HL-60 (cell line): Measurements from ENCODE around the gene BRSK2.

Experiments
- DNase-seq, 2 experiments: peaks; one replicate each; pipeline ENCODE4 v3.0.0-alpha.2; 2010 to 2020; ENCODE audit warnings: low read depth in 1 of 2, low spot score in 1 of 2
- H3K27ac ChIP-seq: fragments of 250-450 bp; sonication (Bioruptor Pico); replicated peaks from 2 replicates; pipeline ENCODE4 v1.5.1; 2020; ENCODE audit warnings: mild to moderate bottlenecking, moderate library complexity
- H3K27me3 ChIP-seq: fragments of 250-450 bp; sonication (Bioruptor Pico); 2 replicates; pipeline ENCODE4 v1.5.1; 2021; ENCODE audit warnings: mild to moderate bottlenecking, moderate library complexity; ENCODE audit not compliant: insufficient read depth, poor library complexity, severe bottlenecking
- H3K4me3 ChIP-seq: replicated peaks from 2 replicates; pipeline ENCODE4 v1.5.1; 2011; ENCODE audit warnings: mild to moderate bottlenecking, control low read depth, low read length; ENCODE audit not compliant: insufficient read depth
- CTCF ChIP-seq: IDR thresholded peaks from one replicate; pipeline ENCODE4 v1.5.1; 2011; ENCODE audit warnings: low read length, control low read depth, inconsistent platforms; ENCODE audit not compliant: insufficient read depth
- GABPA ChIP-seq: IDR thresholded peaks from 2 replicates; pipeline ENCODE4 v1.6.1; 2012; ENCODE audit warnings: low read depth
- POLR2AphosphoS5 ChIP-seq: IDR thresholded peaks from 2 replicates; pipeline ENCODE4 v1.6.1; 2012; ENCODE audit warnings: low read depth
- REST ChIP-seq: IDR thresholded peaks from 2 replicates; pipeline ENCODE4 v1.6.1; 2012; ENCODE audit warnings: low read depth; ENCODE audit not compliant: insufficient replicate concordance
- SPI1 ChIP-seq: IDR thresholded peaks from 2 replicates; pipeline ENCODE4 v1.6.1; 2012; ENCODE audit warnings: low read depth, mild to moderate bottlenecking, borderline replicate concordance

Gene BRSK2

GRCh38 chr11:1457326-1457680 lies 67.6 kb downstream of the BRSK2 start:
- no peak overlapping the region for H3K27ac ChIP-seq
- H3K27me3 ChIP-seq: no peaks in the 10 kb centered on the region
- TF ChIP-seq GABPA (no peak), SPI1 (no peak), POLR2AphosphoS5 (no peak), CTCF (no peak), REST (no peak)

GRCh38 chr11:1457856-1458255 lies 68.1 kb downstream of the BRSK2 start:
- Histone ChIP-seq H3K27ac (no peak overlapping the region), H3K27me3 (no peaks in the 10 kb centered on the region)
- no peak for TF ChIP-seq GABPA

More at GRCh38 chr11:1457326-1457680, 67.6 kb downstream of the BRSK2 start:
- no peak for DNase-seq
- no peak overlapping the region for H3K4me3 ChIP-seq

GRCh38 chr11:1458340-1459218 lies 68.8 kb downstream of the BRSK2 start:
- Histone ChIP-seq H3K27ac (no peak overlapping the region), H3K27me3 (no peaks in the 10 kb centered on the region), H3K4me3 (no peak overlapping the region)
- no peak for DNase-seq
- TF ChIP-seq POLR2AphosphoS5 (no peak), SPI1 (no peak), CTCF (no peak)

More at GRCh38 chr11:1457856-1458255, 68.1 kb downstream of the BRSK2 start:
- no peak overlapping the region for H3K4me3 ChIP-seq
- DNase-seq: no peak

- no peak for DNase-seq
- TF ChIP-seq SPI1 (no peak), CTCF (no peak), REST (no peak), GABPA (no peak), POLR2AphosphoS5 (no peak)
- Histone ChIP-seq H3K27ac (no peak overlapping the region), H3K4me3 (no peak overlapping the region), H3K27me3 (no peaks in the 10 kb centered on the region)
Observed at GRCh38 chr11:1459219-1459575, 69.5 kb downstream of the BRSK2 start.
